HG02642 (cell line): ENCODE results near the gene PRKAG2.
"Not testable (repeated sequence)": the region's sequence is repeated elsewhere in the genome, so short reads cannot be mapped to it uniquely, and the experiment has no call there.

Experiments
- ATAC-seq: cut with Tn5 transposase; IDR thresholded peaks from one replicate; pipeline ENCODE4 v1.9.1; 2021; ENCODE audit warnings: mild to moderate bottlenecking; ENCODE audit not compliant: unreplicated experiment, poor library complexity

The PRKAG2 gene

GRCh38 chr7:151888079-151889067, 11.5 kb upstream of the PRKAG2 start:
- no peak for ATAC-seq

DNA sequence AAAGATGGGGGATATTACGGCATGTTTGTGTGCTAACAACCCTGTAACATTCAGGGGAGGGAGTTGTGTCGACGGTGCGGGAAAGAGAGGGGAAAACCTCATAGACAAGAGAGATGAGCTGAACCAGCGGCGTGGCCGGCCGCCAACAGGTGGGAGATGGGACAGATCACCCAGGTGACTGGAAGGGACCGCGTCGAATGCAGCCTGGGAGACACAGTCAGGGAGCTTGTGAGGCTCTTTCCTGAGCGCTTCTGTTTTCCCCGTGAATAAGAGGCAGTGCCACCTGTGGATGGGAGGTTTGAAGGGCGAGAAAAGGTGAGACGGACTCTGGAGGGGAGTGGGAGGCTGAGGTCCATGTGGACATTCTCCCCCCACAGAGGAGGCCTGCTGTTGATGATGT, 9.9 kb upstream of the PRKAG2 start:
- no peak for ATAC-seq

GRCh38 chr7:151885202-151885580, 8.3 kb upstream of the PRKAG2 start:
- ATAC-seq: no peak

DNA sequence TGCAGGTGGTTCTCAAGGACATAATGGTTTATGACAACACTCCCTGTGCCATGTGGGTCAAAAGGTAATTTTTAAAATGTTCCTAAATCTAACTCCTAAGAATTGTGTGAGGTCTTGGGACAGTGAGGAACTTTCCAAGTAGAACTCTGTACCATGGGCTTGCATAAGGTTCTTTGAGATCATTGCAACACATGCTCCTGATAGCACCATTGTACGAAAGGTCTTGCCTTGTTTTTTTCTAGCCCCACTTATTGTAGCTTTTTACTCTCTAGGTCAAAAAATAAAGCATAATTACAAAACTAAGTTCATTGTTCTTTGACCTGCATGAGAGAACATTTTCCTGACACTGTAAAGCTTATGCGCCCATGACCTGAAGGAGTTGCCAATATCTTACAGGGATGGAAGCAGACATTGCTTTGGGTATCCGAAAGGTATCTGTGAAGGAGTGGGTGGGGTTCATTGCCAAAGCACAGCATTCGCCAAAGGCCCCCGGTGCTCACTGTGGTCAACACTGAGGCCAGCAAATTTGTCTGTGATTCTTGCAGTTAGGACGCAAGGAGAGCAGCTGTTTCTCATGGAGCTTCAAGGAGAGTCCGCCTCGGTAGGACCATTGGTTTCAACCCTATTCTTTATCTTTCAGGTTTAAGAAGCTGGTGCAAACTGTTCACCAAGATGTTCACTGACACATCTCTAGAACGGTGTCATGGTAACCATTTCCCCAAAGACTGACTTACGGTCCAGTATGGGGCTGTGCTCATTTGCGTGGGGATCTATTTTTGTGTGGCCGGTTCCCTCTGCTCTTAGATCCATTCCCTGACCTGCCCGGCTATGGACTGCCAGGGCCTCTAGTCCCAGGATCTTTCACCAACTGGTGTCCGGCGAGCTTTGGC, 7.6 kb upstream of the PRKAG2 start:
- no peak for ATAC-seq

DNA sequence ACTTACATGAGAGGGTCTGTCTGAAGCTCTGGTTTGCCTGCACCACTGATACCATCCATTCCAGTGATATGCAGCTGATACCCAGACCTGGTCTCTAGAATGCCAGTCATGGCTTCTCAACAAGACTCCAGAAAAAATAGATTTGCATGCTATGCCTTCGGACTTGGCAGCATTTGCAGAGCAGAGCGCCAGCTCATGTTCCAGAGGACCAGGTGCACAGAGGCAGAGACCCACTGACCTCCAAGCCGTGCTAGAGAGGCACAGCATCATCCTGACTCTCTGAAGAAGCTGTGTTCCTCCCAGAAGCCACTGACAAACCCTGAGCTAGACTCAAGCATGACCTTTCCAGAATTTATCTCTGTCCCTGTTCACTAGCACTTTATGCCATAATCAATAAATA, 6.9 kb upstream of the PRKAG2 start:
- ATAC-seq: no peak

GRCh38 chr7:151882734-151883133, 5.8 kb upstream of the PRKAG2 start:
- no peak for ATAC-seq

- no peak for ATAC-seq
Measured at GRCh38 chr7:151880688-151881087, 3.8 kb upstream of the PRKAG2 start.

- ATAC-seq: no peak
Measured at GRCh38 chr7:151877911-151878835, 1.3 kb upstream of the PRKAG2 start.

DNA sequence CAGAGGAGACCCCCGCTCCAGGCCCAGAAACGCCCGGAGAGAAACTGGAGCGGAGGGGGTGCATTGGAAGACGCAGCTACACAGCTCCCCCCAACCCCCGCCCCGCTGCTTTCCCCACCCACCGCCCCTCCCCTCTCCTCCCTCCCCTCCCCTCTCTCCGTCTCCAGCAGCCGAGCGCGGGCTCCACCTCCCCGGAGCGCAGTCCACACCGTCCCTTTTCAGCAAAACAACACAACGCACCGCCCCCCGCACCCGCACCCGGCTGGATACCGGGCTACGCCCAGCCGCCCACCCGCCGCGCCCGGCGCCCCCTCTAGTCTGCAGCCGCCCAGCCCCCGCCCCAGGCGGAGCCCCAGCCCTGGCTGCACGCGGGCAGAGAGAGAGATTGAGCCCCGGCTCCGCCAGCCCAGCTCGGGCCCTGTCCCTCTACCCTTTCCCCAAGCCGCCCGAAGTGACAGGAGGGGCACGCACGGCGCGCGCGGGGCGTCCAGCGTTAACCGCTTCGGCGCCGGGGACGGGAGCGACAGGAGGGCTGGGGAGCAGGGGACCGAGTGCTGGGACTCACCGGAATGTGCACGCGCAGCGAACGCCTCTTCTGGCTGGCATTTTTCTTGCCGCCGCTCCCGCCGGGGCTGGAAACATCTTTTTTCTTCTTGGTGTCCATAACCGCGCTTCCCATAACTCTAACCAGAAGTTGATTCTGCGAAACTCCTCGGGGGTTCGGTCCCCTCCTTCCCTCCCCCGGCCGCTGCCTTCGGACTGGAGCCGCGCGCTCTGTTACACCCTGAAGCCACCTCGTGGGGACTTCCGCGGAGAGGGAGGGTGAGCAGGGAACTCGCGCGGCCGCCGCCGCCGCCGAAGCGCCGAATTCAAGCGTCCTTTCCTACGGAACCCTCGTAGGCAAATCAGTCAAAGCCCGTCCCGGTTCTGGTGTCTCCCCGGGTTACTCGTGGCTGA, 695 bp downstream of the PRKAG2 start:
- ATAC-seq: peak; percentile 42

GRCh38 chr7:151874479-151874878, 2.4 kb downstream of the PRKAG2 start:
- ATAC-seq: not testable (repeated sequence)

- no peak for ATAC-seq
Measured at GRCh38 chr7:151873402-151873965, 3.4 kb downstream of the PRKAG2 start.

- no peak for ATAC-seq
Measured at GRCh38 chr7:151872531-151873401, 4.1 kb downstream of the PRKAG2 start.

DNA sequence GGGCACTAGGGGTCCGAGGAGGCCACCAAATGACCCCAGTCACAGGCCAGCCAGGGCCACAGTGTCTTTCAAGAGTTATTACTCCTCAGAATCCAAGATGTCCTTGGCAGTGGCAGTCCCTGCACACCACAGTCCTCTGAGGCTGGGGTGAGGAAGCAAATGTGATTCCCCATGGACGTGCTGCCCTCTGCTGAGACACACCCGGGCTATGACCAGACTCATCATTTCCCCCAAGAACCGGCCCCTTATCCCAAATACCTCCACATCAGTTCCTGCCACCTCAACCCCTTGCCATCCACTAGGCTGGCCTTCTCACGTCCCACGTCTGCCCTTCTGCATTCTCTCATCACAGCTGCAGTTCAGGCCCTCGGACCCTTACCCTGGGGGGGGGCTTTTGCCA, 5.0 kb downstream of the PRKAG2 start:
- no peak for ATAC-seq

- no peak for ATAC-seq
Measured at GRCh38 chr7:151871189-151871735, 5.7 kb downstream of the PRKAG2 start.

- ATAC-seq: no peak
Measured at GRCh38 chr7:151869968-151870918, 6.7 kb downstream of the PRKAG2 start.

- no peak for ATAC-seq
Measured at GRCh38 chr7:151869455-151869854, 7.5 kb downstream of the PRKAG2 start.
